HepG2 (cell line): ENCODE data around the gene CSTF3. TPM values are rescaled to one million over a fixed set of nuclear protein-coding genes. Genes with fewer than 3 reads are reported as not detected.

Source experiments
- CTCF ChIP-seq: sonication (generic); formaldehyde crosslinking; IDR thresholded peaks from 2 replicates; pipeline ENCODE4 v1.5.0; 2020; ENCODE audit warnings: mild to moderate bottlenecking, missing genetic modification reagents, moderate library complexity
- FOXC1 ChIP-seq: sonication (generic); formaldehyde crosslinking; IDR thresholded peaks from 2 replicates; pipeline ENCODE4 v1.8.0; 2022; ENCODE audit warnings: mild to moderate bottlenecking, missing genetic modification reagents, borderline replicate concordance
- FOXK1 ChIP-seq: sonication (generic); formaldehyde crosslinking; IDR thresholded peaks from 2 replicates; pipeline ENCODE4 v1.4.0; 2020; ENCODE audit warnings: low read depth, missing genetic modification reagents, borderline replicate concordance
- GABPA ChIP-seq, 2 experiments: IDR thresholded peaks; 2 replicates each; pipeline ENCODE4 v1.6.1; 2011 to 2016; ENCODE audit warnings: low read depth in 2 of 2, low read length in 1 of 2, missing biosample characterization in 1 of 2, missing genetic modification characterization in 1 of 2
- GATAD1 ChIP-seq: IDR thresholded peaks from 2 replicates; pipeline ENCODE4 v1.6.1; 2016; ENCODE audit warnings: missing genetic modification reagents, missing compliant biosample characterization
- GMEB1 ChIP-seq: sonication (generic); formaldehyde crosslinking; IDR thresholded peaks from 2 replicates; pipeline ENCODE4 v1.5.1; 2020; ENCODE audit warnings: missing genetic modification reagents, mild to moderate bottlenecking, borderline replicate concordance
- KDM1A ChIP-seq: IDR thresholded peaks from 2 replicates; pipeline ENCODE4 v1.6.1; 2016; ENCODE audit warnings: missing compliant biosample characterization
- KLF6 ChIP-seq: IDR thresholded peaks from 2 replicates; pipeline ENCODE4 v1.8.0; 2016; ENCODE audit warnings: missing biosample characterization, missing genetic modification reagents
- MAFG ChIP-seq: sonication (generic); formaldehyde crosslinking; IDR thresholded peaks from 2 replicates; pipeline ENCODE4 v1.5.1; 2020; ENCODE audit warnings: mild to moderate bottlenecking, missing genetic modification reagents
- MXD3 ChIP-seq: IDR thresholded peaks from 2 replicates; pipeline ENCODE4 v1.6.1; 2016; ENCODE audit warnings: mild to moderate bottlenecking, missing biosample characterization, missing genetic modification reagents
- RFX1 ChIP-seq: fragments of 450-650 bp; IDR thresholded peaks from 2 replicates; pipeline ENCODE4 v1.6.1; 2017
- RFX5 ChIP-seq: IDR thresholded peaks from 2 replicates; pipeline ENCODE4 v1.6.1; 2011; ENCODE audit warnings: low read depth, low read length, improper control_type of control experiment
- TAF1 ChIP-seq: sonication (generic); formaldehyde crosslinking; IDR thresholded peaks from 2 replicates; pipeline ENCODE4 v1.4.0; 2020; ENCODE audit warnings: missing genetic modification reagents
- ZBTB39 ChIP-seq: sonication (generic); formaldehyde crosslinking; IDR thresholded peaks from 2 replicates; pipeline ENCODE4 v1.5.0; 2020; ENCODE audit warnings: missing genetic modification reagents
- ZNF558 ChIP-seq: sonication (generic); formaldehyde crosslinking; IDR thresholded peaks from 2 replicates; pipeline ENCODE4 v1.9.0; 2022; ENCODE audit warnings: mild to moderate bottlenecking, missing genetic modification reagents, borderline replicate concordance
- ZNF564 ChIP-seq: sonication (generic); formaldehyde crosslinking; IDR thresholded peaks from 2 replicates; pipeline ENCODE4 v1.8.1; 2023; ENCODE audit warnings: mild to moderate bottlenecking, missing genetic modification reagents
- ZNF674 ChIP-seq: sonication (generic); formaldehyde crosslinking; IDR thresholded peaks from 2 replicates; pipeline ENCODE4 v1.5.0; 2020; ENCODE audit warnings: low read depth, mild to moderate bottlenecking, missing genetic modification reagents
- ZNF713 ChIP-seq: sonication (generic); formaldehyde crosslinking; IDR thresholded peaks from 2 replicates; pipeline ENCODE4 v1.4.0; 2020; ENCODE audit warnings: mild to moderate bottlenecking, missing genetic modification reagents
- ZNF816 ChIP-seq: sonication (generic); formaldehyde crosslinking; IDR thresholded peaks from 2 replicates; pipeline ENCODE4 v1.8.0; 2022; ENCODE audit warnings: missing genetic modification reagents, mild to moderate bottlenecking, borderline replicate concordance
- ZNF883 ChIP-seq: sonication (generic); formaldehyde crosslinking; IDR thresholded peaks from 2 replicates; pipeline ENCODE4 v1.5.1; 2020; ENCODE audit warnings: mild to moderate bottlenecking, missing genetic modification reagents; ENCODE audit errors: not compliant biosample characterization
- ZNF891 ChIP-seq: sonication (generic); formaldehyde crosslinking; IDR thresholded peaks from 2 replicates; pipeline ENCODE4 v1.5.0; 2020; ENCODE audit warnings: mild to moderate bottlenecking, missing genetic modification reagents
- polyA plus RNA-seq, 8 experiments: library from polyadenylated mRNA; depleted of rRNA in 3 of 8; stranded (reverse) in 7 of 8; unstranded in 1 of 8; fragments of >200 nt; fragmentation: Illumina TruSeq in 4 of 8; extraction: Trizol in 4 of 8; gene quantifications; 2 replicates each; pipeline versions ENCODE4 v1.2.1 to v1.2.3, GENCODE V29; 2011 to 2016; ENCODE audit warnings: low read depth in 4 of 8, missing spikeins in 1 of 8, mixed read lengths in 1 of 8; ENCODE audit not compliant: insufficient read depth in 1 of 8
- total RNA-seq, 5 experiments: library from RNA; depleted of rRNA; stranded (reverse); fragments of >200 nt; fragmentation: Illumina TruSeq; extraction: Trizol; gene quantifications; 2 replicates each; pipeline ENCODE4 v1.2.3, GENCODE V29; 2016; ENCODE audit warnings: low read depth in 1 of 5
- TF ChIP-seq, protein P1 (sequence below): IDR thresholded peaks from 2 replicates; pipeline ENCODE4 v1.6.1; 2016; ENCODE audit warnings: mild to moderate bottlenecking

CSTF3 gene
- total and polyA plus RNA-seq, 2 of the 13 experiments (the other 11 are each of a cell fraction or from before 2014, with no cell fraction given) = 21.5 to 43.6 TPM

GRCh38 chr11:33161120-33162005 is at the start of gene CSTF3 (continued):
- TF ChIP-seq GMEB1 (CRISPR knock-in tag) = peak; percentile 69; the same call in 1 of the 2 replicates
- peak; percentile 84 for TF ChIP-seq MXD3
- TF ChIP-seq ZNF891 (CRISPR knock-in tag) = 0 out of 2 replicates have a peak, but pooled peaks have one; percentile 48
- no peak for TF ChIP-seq MAFG
- peak; percentile 37 for TF ChIP-seq CTCF (CRISPR knock-in tag)
- TF ChIP-seq ZNF883 (CRISPR knock-in tag) = no peak
- TF ChIP-seq GABPA (IDR thresholded peaks at IDR 0.05; ENCODE audit: low read depth, low read length) = peak; percentile 81
- TF ChIP-seq GABPA (CRISPR knock-in tag; IDR thresholded peaks at IDR 0.05; ENCODE audit: low read depth) = peak; percentile 98
- peak; percentile 68; the same call in 1 of the 2 replicates for TF ChIP-seq FOXK1 (CRISPR knock-in tag)
- peak; percentile 51; the same call in 1 of the 2 replicates for TF ChIP-seq FOXC1 (CRISPR knock-in tag)
- TF ChIP-seq ZBTB39 = no peak
- TF ChIP-seq ZNF674 (CRISPR knock-in tag) = no peak
- TF ChIP-seq ZNF713 = no peak
- TF ChIP-seq RFX1 = no peak
- TF ChIP-seq, protein P1, sequence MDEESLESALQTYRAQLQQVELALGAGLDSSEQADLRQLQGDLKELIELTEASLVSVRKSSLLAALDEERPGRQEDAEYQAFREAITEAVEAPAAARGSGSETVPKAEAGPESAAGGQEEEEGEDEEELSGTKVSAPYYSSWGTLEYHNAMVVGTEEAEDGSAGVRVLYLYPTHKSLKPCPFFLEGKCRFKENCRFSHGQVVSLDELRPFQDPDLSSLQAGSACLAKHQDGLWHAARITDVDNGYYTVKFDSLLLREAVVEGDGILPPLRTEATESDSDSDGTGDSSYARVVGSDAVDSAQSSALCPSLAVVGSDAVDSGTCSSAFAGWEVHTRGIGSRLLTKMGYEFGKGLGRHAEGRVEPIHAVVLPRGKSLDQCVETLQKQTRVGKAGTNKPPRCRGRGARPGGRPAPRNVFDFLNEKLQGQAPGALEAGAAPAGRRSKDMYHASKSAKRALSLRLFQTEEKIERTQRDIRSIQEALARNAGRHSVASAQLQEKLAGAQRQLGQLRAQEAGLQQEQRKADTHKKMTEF = peak; percentile 86
- peak; percentile 84 for TF ChIP-seq TAF1 (CRISPR knock-in tag)
- no peak for TF ChIP-seq KDM1A (CRISPR knock-in tag)
- peak; percentile 22; the same call in 1 of the 2 replicates for TF ChIP-seq KLF6 (CRISPR knock-in tag)
- TF ChIP-seq RFX5 = peak; percentile 82
- peak; percentile 47; the same call in 1 of the 2 replicates for TF ChIP-seq ZNF558 (CRISPR knock-in tag)
- TF ChIP-seq ZNF816 = 0 out of 2 replicates have a peak, but pooled peaks have one; percentile 7
- TF ChIP-seq ZNF564 (CRISPR knock-in tag) = peak; percentile 62; the same call in 1 of the 2 replicates
- TF ChIP-seq GATAD1 (CRISPR knock-in tag) = peak; percentile 81
